ENCODE data around the gene TRNP1.

DNA sequence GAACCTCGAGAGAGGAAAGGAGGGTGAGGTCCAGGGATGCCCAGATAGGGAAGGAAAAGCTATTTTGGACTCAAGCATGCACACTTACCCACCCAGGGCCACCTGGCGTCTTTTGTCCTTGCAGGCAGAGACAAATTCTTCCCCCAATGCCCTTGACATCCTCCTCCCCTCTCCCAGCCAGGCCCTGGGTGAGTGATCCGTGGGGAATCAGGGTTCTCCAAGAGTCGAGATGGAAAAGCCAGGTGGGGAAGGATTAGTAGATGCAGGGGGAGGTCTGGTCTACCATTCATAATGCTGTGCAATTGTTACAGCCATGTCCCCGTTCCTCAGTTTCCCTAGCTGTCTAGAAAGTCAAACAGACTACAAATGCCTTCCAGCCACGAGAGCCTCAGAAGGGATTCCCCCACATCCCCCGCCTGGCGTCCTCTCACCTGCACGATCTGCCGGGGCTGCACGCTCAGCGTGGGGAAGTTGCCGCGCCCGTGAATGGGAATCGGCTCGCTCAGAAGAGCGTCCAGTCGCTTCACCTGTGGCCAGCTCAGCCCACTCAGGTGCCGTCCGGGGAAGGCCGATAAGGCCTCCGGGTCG, 18.6 kb downstream of the TRNP1 start:
- TF ChIP-seq CTCF (IDR thresholded peaks at IDR 0.05; ENCODE audit: poor library complexity, severe bottlenecking), result no peak
- TF ChIP-seq, protein P1, sequence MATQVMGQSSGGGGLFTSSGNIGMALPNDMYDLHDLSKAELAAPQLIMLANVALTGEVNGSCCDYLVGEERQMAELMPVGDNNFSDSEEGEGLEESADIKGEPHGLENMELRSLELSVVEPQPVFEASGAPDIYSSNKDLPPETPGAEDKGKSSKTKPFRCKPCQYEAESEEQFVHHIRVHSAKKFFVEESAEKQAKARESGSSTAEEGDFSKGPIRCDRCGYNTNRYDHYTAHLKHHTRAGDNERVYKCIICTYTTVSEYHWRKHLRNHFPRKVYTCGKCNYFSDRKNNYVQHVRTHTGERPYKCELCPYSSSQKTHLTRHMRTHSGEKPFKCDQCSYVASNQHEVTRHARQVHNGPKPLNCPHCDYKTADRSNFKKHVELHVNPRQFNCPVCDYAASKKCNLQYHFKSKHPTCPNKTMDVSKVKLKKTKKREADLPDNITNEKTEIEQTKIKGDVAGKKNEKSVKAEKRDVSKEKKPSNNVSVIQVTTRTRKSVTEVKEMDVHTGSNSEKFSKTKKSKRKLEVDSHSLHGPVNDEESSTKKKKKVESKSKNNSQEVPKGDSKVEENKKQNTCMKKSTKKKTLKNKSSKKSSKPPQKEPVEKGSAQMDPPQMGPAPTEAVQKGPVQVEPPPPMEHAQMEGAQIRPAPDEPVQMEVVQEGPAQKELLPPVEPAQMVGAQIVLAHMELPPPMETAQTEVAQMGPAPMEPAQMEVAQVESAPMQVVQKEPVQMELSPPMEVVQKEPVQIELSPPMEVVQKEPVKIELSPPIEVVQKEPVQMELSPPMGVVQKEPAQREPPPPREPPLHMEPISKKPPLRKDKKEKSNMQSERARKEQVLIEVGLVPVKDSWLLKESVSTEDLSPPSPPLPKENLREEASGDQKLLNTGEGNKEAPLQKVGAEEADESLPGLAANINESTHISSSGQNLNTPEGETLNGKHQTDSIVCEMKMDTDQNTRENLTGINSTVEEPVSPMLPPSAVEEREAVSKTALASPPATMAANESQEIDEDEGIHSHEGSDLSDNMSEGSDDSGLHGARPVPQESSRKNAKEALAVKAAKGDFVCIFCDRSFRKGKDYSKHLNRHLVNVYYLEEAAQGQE (IDR thresholded peaks at IDR 0.05; ENCODE audit: borderline replicate concordance), result no peak
- no peak for TF ChIP-seq EP300 (conservative IDR thresholded peaks at IDR 0.05; ENCODE audit: poor library complexity, severe bottlenecking)
- no peak for TF ChIP-seq EZH2 (IDR thresholded peaks at IDR 0.05; ENCODE audit: borderline replicate concordance, insufficient read depth, low read length, poor library complexity, severe bottlenecking)
- no peak for TF ChIP-seq RAD21 (conservative IDR thresholded peaks at IDR 0.05)
- TF ChIP-seq TAF1 (IDR thresholded peaks at IDR 0.05; ENCODE audit: low read depth), result no peak
- no peak for TF ChIP-seq POLR2AphosphoS5 (IDR thresholded peaks at IDR 0.05)
- no peak for TF ChIP-seq MXI1 (conservative IDR thresholded peaks at IDR 0.05; ENCODE audit: poor library complexity, severe bottlenecking)
